ENCODE measurements around the gene FAM168A. TPM values are rescaled to one million over a fixed set of nuclear protein-coding genes. Genes with fewer than 3 reads are reported as not detected.

Gene FAM168A
- total RNA-seq, 2 donors from 2014 or later = 15.2 to 17.2 TPM

DNA sequence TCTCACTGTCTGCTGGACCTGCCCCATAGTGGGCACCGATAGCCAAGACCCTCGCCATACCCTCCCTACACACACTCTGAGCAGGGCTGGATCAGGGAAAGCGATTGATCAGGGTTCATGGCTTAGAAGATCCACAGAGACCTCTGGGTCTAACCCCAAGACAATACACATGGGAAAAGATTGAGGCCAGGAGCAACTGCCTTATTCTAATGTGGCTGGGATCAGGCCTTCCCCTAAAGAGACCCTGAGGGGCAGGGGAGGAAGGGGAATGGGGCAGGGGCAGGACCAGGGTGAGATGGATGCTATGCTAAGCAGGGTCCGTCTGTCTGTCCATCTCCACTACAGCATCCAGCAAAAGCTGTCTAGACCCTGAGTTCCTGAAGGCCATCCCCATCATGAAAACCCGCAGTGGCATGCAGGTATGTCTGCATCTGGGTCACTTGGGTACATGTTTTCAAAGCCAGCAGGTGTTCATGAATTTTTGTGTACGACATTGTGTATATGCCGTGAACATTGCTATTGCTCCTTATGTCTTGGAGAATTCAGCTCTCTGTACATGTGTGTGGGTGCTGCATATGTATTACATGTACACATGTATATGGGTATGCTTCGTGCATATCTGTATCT is 237.1 kb downstream of the FAM168A start:
- ATAC-seq = no peak
- Mint-ChIP-seq H3K36me3 (no peaks in the 10 kb centered on the region), H3K4me1 (ENCODE audit: low read depth in 2 of 2) (peaks cover 3 to 4% of the 10 kb centered on the region in 2 donors), H3K9me3 (no peaks in the 10 kb centered on the region), H3K27me3 (no peaks in the 10 kb centered on the region), H3K4me3 (no peak overlapping the region), H3K27ac (no peak overlapping the region)
- DNase-seq (ENCODE audit: low spot score) = no peak

DNA sequence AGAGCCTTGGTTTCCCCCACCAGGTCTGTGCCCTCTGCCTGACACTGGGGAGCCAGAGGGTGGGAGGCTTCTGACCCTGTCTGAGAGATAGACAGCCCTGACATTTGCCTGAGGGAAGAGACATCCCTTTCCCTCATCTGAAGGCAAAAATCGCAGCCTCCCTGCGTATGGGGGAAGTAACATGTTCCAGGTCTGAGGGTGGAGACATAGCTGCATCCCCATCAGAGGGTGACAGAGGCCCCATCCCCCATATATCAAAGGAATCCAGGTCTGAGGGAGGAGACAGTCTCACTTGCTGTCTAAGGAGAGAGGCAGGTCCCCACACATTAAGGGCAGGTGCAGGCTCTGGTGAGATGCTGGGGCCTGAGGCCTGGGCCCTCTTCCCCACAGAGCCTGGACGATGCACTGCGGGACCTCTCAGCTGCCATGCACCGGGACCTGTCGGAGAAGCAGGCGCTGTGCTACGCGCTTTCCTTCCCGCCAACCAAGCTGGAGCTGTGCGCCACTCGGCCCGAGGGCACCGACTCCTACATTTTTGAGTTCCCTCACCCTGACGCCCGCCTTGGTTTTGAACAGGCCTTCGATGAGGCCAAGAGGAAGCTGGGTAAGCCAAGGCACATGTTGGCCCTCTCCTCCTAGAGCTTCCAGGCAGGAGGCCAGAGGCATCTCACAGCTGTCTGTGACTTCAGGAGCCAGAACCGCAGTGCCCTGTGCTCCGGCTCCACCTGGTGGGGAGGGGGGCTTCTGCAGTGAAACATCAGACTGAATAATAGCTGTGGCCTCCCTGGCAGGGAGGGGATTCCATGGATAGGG is 237.8 kb downstream of the FAM168A start:
- Mint-ChIP-seq H3K27ac (no peak overlapping the region), H3K4me3 (no peak overlapping the region), H3K36me3 (no peaks in the 10 kb centered on the region), H3K4me1 (ENCODE audit: low read depth in 2 of 2) (no peaks in the 10 kb centered on the region), H3K27me3 (no peaks in the 10 kb centered on the region), H3K9me3 (no peaks in the 10 kb centered on the region)
- DNase-seq (ENCODE audit: low spot score) (no peak), ATAC-seq (no peak)

DNA sequence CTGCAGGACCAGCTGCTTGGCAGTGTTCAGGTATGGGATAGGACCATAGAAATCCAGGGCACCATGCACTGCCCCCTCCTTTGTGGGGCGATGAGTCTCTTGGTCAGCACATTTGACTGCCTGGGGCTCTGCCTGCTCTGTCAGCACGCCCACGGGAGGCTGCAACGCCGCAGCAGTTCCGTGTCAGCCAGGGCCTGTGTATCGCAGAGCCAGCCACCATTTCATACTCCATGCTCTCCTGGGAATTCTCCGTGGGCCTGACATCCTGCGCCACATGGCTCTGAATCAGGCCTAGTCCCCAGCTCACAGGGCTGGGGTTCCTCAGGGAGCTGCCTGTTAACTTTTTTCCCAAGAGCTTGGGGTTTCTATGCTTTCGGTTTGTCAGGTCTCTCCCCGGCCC is 238.6 kb downstream of the FAM168A start:
- Mint-ChIP-seq H3K9me3 (no peaks in the 10 kb centered on the region), H3K4me3 (no peak overlapping the region), H3K27me3 (no peaks in the 10 kb centered on the region), H3K27ac (no peak overlapping the region), H3K36me3 (no peaks in the 10 kb centered on the region), H3K4me1 (ENCODE audit: low read depth in 2 of 2) (no peaks in the 10 kb centered on the region)
- ATAC-seq (no peak), DNase-seq (ENCODE audit: low spot score) (no peak)

DNA sequence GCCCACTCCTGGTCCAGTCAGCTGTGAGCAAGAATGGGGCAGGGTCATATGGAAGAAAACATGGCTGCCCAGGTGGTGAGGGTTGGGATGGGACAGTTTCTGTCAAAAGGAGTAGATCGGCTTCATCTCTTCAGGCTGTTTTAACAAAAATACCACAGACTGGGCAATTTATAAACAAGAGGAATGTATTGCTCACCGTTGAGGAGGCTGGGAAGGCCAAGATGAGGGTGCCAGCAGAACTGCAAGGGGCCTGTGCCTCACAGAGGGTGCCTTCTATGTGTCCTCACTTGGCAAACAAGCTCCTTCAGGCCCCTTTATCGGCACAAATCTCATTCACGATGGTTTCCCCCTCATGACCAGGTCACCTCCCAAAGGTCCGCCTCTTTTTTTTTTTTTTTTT is 239.8 kb downstream of the FAM168A start:
- H3K4me1 Mint-ChIP-seq (ENCODE audit: low read depth in 2 of 2) = no peaks in the 10 kb centered on the region
- H3K9me3 Mint-ChIP-seq = no peaks in the 10 kb centered on the region
- no peaks in the 10 kb centered on the region for H3K27me3 Mint-ChIP-seq
- H3K36me3 Mint-ChIP-seq = no peaks in the 10 kb centered on the region
- H3K4me3 Mint-ChIP-seq = no peak overlapping the region
- DNase-seq (ENCODE audit: low spot score) = no peak
- no peak for ATAC-seq
- H3K27ac Mint-ChIP-seq = no peak overlapping the region

DNA sequence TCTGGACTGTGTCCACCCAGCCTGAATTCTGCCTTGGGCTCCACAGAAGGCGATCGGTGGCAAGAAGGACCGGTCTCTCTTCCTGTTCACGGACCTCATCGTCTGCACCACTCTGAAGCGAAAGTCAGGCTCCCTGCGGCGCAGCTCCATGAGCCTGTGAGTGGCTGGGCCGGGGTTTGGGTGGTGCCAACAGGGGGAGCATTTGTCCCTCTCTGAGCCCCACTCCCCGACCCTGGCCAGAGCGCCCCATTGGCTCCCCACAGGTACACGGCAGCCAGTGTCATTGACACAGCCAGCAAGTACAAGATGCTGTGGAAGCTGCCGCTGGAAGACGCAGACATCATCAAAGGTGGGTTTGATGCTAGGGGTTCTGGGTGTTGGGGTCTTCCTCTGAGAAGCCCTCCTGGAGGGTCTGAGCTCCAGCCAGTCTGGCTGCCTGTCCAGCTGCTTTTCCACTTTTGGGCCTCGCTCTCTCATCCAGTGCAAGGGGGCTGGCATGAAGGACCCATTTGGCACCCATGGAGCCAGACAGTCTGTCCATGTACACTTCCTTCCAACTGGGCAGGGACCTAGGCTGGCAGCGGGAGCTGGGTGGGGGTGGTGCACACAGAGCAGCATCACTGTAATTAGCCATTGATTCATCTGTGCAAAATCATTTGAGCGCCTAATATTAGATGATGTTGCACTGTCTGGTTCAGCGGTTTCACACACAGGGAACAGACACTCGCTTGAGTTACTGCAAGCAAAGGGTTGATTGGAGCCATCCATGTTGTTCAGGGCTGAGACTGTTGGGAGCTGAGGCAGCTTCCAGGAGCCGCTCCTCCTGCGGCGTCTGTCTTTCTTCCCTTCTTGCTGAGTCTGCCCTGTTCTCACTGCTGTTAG is 240.7 kb downstream of the FAM168A start:
- Mint-ChIP-seq H3K9me3 (no peaks in the 10 kb centered on the region), H3K4me3 (no peak overlapping the region), H3K27me3 (no peaks in the 10 kb centered on the region), H3K36me3 (no peaks in the 10 kb centered on the region), H3K4me1 (ENCODE audit: low read depth in 2 of 2) (no peaks in the 10 kb centered on the region), H3K27ac (no peak overlapping the region)
- no peak for DNase-seq (ENCODE audit: low spot score)
- no peak for ATAC-seq

DNA sequence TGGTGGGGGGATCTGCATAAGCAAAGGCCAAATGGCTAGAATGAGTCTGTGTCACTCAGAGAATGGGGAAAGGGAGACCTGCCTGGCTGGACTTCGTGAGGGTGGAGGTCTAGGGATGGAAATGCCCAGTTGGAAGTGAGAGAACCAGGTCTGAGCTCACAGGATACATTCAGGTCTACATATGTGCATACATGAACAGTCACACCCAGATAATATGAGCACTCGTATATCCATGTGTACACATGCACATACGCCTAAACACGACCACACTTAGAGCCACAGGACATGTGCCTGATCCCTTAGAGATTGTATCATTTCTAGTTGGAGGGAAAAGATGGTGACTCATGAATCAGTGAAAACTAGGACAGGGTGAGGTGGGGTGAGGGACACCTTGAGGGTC is 242.8 kb downstream of the FAM168A start:
- Mint-ChIP-seq H3K27ac (peak overlapping the region in 1 of 2 donors; percentile 19), H3K4me3 (no peak overlapping the region), H3K9me3 (no peaks in the 10 kb centered on the region), H3K4me1 (ENCODE audit: low read depth in 2 of 2) (peaks cover 0 to 3% of the 10 kb centered on the region in 2 donors), H3K36me3 (no peaks in the 10 kb centered on the region), H3K27me3 (no peaks in the 10 kb centered on the region)
- DNase-seq (ENCODE audit: low spot score) = no peak
- ATAC-seq = no peak

DNA sequence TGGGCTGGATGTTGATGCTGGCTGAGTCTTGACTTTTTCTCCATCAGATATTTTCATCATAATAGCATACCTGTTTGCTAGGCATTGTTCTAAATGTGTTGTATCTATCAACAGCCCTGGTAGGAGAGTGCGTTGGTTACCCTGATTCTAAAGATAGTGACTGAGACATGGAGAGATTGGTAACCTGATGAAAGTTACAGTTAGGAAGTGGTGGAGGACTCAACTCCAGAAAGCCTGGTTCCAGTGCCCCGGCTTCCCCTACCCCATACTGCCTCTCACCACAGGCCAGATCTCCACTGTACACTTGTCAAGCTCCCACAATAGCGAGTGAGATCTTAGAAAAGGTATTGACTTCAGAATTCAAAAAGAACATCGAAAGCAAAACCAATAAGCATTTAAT is 244.5 kb downstream of the FAM168A start:
- no peaks in the 10 kb centered on the region for H3K9me3 Mint-ChIP-seq
- peaks cover 0 to 3% of the 10 kb centered on the region in 2 donors for H3K4me1 Mint-ChIP-seq (ENCODE audit: low read depth in 2 of 2)
- ATAC-seq = no peak
- no peak for DNase-seq (ENCODE audit: low spot score)
- H3K27ac Mint-ChIP-seq = no peak overlapping the region
- H3K27me3 Mint-ChIP-seq = no peaks in the 10 kb centered on the region
- no peak overlapping the region for H3K4me3 Mint-ChIP-seq
- no peaks in the 10 kb centered on the region for H3K36me3 Mint-ChIP-seq

DNA sequence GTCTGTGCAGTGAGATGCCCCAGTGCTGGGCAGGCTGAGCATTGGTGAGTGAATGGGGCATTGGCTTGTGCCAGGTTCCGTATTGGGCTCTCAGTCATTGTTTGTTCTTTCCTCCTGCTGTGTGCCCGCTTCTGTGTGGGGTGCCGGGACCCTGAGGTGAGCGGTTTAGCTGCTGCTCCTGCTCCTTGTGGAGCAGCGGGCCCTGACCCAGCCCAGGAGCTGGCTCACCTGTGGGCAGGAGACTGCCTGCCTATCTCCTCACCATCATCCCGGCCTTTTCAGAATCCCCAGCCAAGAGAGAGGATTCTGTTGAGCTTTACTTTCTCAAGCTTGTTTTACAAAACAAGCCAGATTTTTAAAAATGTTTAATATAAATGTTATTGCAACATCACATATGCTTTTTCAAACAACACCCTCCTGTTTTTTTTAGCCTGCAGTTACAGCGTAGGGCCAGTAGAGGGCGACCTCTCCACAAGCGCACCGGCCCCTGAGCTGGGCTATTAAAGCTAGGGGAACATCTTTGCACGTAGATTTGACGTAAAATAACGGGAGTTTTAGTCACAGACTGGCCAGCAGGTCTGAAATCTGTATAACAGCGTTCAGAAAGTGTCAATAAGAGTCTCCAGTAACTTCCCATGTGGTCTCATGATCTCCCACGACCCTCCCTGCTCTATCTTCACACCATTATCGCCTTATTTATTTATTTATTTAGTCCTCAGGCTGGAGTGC is 246.8 kb downstream of the FAM168A start:
- no peaks in the 10 kb centered on the region for H3K27me3 Mint-ChIP-seq
- H3K4me3 Mint-ChIP-seq = no peak overlapping the region
- H3K36me3 Mint-ChIP-seq = no peaks in the 10 kb centered on the region
- no peak for DNase-seq (ENCODE audit: low spot score)
- H3K4me1 Mint-ChIP-seq (ENCODE audit: low read depth in 2 of 2) = peaks cover 0 to 3% of the 10 kb centered on the region in 2 donors
- peak; percentile 70 to 71 for ATAC-seq
- no peaks in the 10 kb centered on the region for H3K9me3 Mint-ChIP-seq
- H3K27ac Mint-ChIP-seq = no peak overlapping the region

Other genes with a start within 250 kb of the FAM168A start
- gene RELT, start 221.7 kb downstream of the FAM168A start, total RNA-seq = 10 to 100 TPM; 46.5 to 58.0 TPM
- gene PLEKHB1, start 48.5 kb upstream of the FAM168A start, total RNA-seq = 1 to 10 TPM in 1 of 2 donors, under 1 TPM in 1; 0.45 to 3.2 TPM
- 100 to 1,000 TPM in 1 of 2 donors, 10 to 100 TPM in 1; 92.0 to 124 TPM for gene RAB6A, start 163.0 kb upstream of the FAM168A start, total RNA-seq
- 10 to 100 TPM; 39.9 to 45.0 TPM for gene MRPL48, start 189.8 kb upstream of the FAM168A start, total RNA-seq

All from natural killer cell treated with Interleukin-12 subunit alpha and Interleukin-12 subunit beta and Interleukin-15 and Interleukin-18, amount 100 ng/mL, for 72 hours (primary cell).